Measurements from ENCODE around the gene CCR4.
"Not testable (repeated sequence)": the region's sequence is repeated elsewhere in the genome, so short reads cannot be mapped to it uniquely, and the experiment has no call there.

CCR4 gene

GRCh38 chr3:32951410-32951811, at the start of gene CCR4:
Gene CCR4, plus strand, starts transcription at chr3:32951644. Its CDS starts 1,779 bp downstream, at chr3:32953423.
- intact Hi-C loops (cut with DNase I), result no loop called here

GRCh38 chr3:32902887-32903371, 48.5 kb upstream of the CCR4 start:
- intact Hi-C loops (cut with DNase I), result not testable (repeated sequence)
- peak in 4 of 10 donors; percentile 5 to 83 (median 43) for DNase-seq

More at GRCh38 chr3:32951410-32951811, at the start of gene CCR4:
- DNase-seq, result no peak

GRCh38 chr3:32903953-32904352, 47.5 kb upstream of the CCR4 start:
- DNase-seq, result no peak
- intact Hi-C loops (cut with DNase I), result no loop called here

- DNase-seq, result no peak
- intact Hi-C loops (cut with DNase I), result no loop called here
Observed at GRCh38 chr3:32909999-32910398, 41.4 kb upstream of the CCR4 start.

- intact Hi-C loops (cut with DNase I), result no loop called here
Observed at GRCh38 chr3:32910954-32911353, 40.5 kb upstream of the CCR4 start.

GRCh38 chr3:32912046-32912445, 39.4 kb upstream of the CCR4 start:
- intact Hi-C loops (cut with DNase I), result no loop called here
- no peak for DNase-seq

More at GRCh38 chr3:32910954-32911353, 40.5 kb upstream of the CCR4 start:
- no peak for DNase-seq

- intact Hi-C loops (cut with DNase I), result no loop called here
- DNase-seq, result no peak
Observed at GRCh38 chr3:32913790-32914446, 37.5 kb upstream of the CCR4 start.

- intact Hi-C loops (cut with DNase I), result no loop called here
- DNase-seq, result no peak
Observed at GRCh38 chr3:32919920-32920319, 31.5 kb upstream of the CCR4 start.

GRCh38 chr3:32922078-32922477, 29.4 kb upstream of the CCR4 start:
- intact Hi-C loops (cut with DNase I), result no loop called here
- DNase-seq, result no peak

GRCh38 chr3:32930161-32930560, 21.3 kb upstream of the CCR4 start:
- intact Hi-C loops (cut with DNase I), result no loop called here
- DNase-seq, result no peak

- DNase-seq; intact Hi-C loops (cut with DNase I): not testable (repeated sequence)
Observed at GRCh38 chr3:32931273-32931672, 20.2 kb upstream of the CCR4 start.

- intact Hi-C loops (cut with DNase I), result loop anchor here (1.0 kb wide), 1 partner anchor 201 kb away; no protein-coding TSS in a partner anchor
- DNase-seq, result peak in 1 of 10 donors; percentile 23
Observed at GRCh38 chr3:32934150-32934742, 17.2 kb upstream of the CCR4 start.

- intact Hi-C loops (cut with DNase I), result no loop called here
- DNase-seq, result no peak
Observed at GRCh38 chr3:32937331-32937730, 14.1 kb upstream of the CCR4 start.

- DNase-seq; intact Hi-C loops (cut with DNase I): not testable (repeated sequence)
Observed at GRCh38 chr3:32939531-32940284, 11.7 kb upstream of the CCR4 start.

GRCh38 chr3:32940726-32941125, 10.7 kb upstream of the CCR4 start:
- intact Hi-C loops (cut with DNase I), result no loop called here
- DNase-seq, result no peak

- intact Hi-C loops (cut with DNase I), result no loop called here
- DNase-seq, result no peak
Observed at GRCh38 chr3:32945136-32945535, 6.3 kb upstream of the CCR4 start.

- intact Hi-C loops (cut with DNase I); DNase-seq: not testable (repeated sequence)
Observed at GRCh38 chr3:32945598-32945997, 5.8 kb upstream of the CCR4 start.

GRCh38 chr3:32946973-32947788, 4.3 kb upstream of the CCR4 start:
- DNase-seq, result no peak
- intact Hi-C loops (cut with DNase I), result loop anchor here (2.0 kb wide), 1 partner anchor 128 kb away; no protein-coding TSS in a partner anchor

- peak in 7 of 10 donors; percentile 55 to 90 (median 65) for DNase-seq
- intact Hi-C loops (cut with DNase I), result loop anchor here (2.0 kb wide), 1 partner anchor 127 kb away; no protein-coding TSS in a partner anchor
Observed at GRCh38 chr3:32947789-32948238, 3.6 kb upstream of the CCR4 start.
